GM12891 (cell line): ENCODE results near the gene PTPRT.

Experiments used
- PAX5 ChIP-seq: IDR thresholded peaks from 2 replicates; pipeline ENCODE4 v1.6.1; 2011; ENCODE audit warnings: low read length, moderate library complexity, mild to moderate bottlenecking; ENCODE audit not compliant: insufficient read depth, severe bottlenecking
- POLR2A ChIP-seq: IDR thresholded peaks from 2 replicates; pipeline ENCODE4 v1.6.1; 2011; ENCODE audit warnings: low read depth, low read length, control low read depth
- POLR2AphosphoS5 ChIP-seq: IDR thresholded peaks from 2 replicates; pipeline ENCODE4 v1.6.1; 2011; ENCODE audit warnings: low read depth, low read length, control low read depth
- POU2F2 ChIP-seq: IDR thresholded peaks from 2 replicates; pipeline ENCODE4 v1.6.1; 2011; ENCODE audit warnings: low read depth, mild to moderate bottlenecking, control low read depth, low read length, moderate library complexity
- SPI1 ChIP-seq: IDR thresholded peaks from 2 replicates; pipeline ENCODE4 v1.6.1; 2011; ENCODE audit warnings: low read depth, low read length, control low read depth
- TAF1 ChIP-seq: IDR thresholded peaks from 2 replicates; pipeline ENCODE4 v1.6.1; 2011; ENCODE audit warnings: low read depth, low read length, control low read depth

DNA sequence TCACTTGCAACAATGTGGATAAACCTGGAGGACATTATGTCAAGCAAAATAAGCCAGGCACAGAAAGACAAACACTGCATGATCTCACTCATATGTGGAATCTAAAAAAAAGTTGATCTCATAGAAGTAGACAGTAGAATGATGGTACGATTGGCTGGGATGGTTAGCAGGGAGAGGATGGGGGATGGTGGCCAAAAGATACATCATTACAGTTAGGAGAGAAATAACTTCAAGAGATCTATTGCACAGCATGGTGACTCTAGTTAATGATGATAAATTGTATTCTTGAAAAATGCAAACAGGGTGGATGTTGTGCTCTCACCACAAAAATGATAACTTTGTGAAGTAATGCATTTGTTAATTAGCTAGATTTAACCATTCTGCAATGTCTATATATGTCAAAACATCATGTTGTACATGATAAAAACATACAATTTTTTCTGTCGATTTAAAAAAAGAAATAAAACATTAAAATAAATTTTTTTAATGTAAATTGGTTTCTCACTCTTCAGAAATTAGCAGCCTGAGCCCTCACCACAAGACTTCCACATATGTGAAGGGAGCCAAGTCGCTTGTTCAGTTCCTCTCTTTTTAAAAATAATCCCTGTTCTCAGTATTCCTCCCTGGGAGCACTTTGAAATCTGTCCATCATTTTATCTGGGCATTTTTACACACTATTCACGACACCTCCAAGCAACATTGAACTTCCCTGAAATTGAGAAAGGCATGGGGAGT, 34.2 kb downstream of the PTPRT start:
- TF ChIP-seq SPI1 (no peak), POLR2A (no peak), POLR2AphosphoS5 (no peak), TAF1 (no peak), POU2F2 (no peak), PAX5 (no peak)
